ENCODE results near the gene CNBP.
"Not testable (repeated sequence)": the region's sequence is repeated elsewhere in the genome, so short reads cannot be mapped to it uniquely, and the experiment has no call there.

Gene CNBP

GRCh38 chr3:129204473-129204872, 20.8 kb upstream of the CNBP start:
- Histone ChIP-seq H3K9me3 (ENCODE audit: control extremely low read depth in 1 of 5, control insufficient read depth in 4 of 5, insufficient read depth in 2 of 5, low read depth in 1 of 5, low read length in 4 of 5) (no peaks in the 10 kb centered on the region), H3K4me1 (ENCODE audit: control extremely low read depth in 1 of 4, control insufficient read depth in 4 of 4, insufficient read depth in 4 of 4, low read length in 3 of 4) (no peaks in the 10 kb centered on the region), H3K36me3 (ENCODE audit: control insufficient read depth in 4 of 4, insufficient read depth in 4 of 4, low read length in 3 of 4) (no peaks in the 10 kb centered on the region), H3K4me3 (ENCODE audit: control insufficient read depth in 1 of 7, extremely low read depth in 1 of 7, insufficient read depth in 4 of 7, low read depth in 2 of 7, low read length in 6 of 7) (no peak overlapping the region), H3K27ac (ENCODE audit: insufficient read depth in 1 of 2, low read depth in 1 of 2, low read length in 2 of 2, poor library complexity in 1 of 2, severe bottlenecking in 2 of 2) (no peak overlapping the region), H3K27me3 (replicated peaks in 2 of 5; ENCODE audit: control insufficient read depth in 4 of 5, insufficient read depth in 5 of 5, low read length in 4 of 5) (no peaks in the 10 kb centered on the region)
- DNase-seq = no peak
- 100% methylated on average over 1 of the region's 2 CpGs for WGBS (ENCODE audit: insufficient coverage)
- CTCF ChIA-PET = interaction anchor here (0.8 to 1.5 kb wide), 4 partner anchors 9 to 42 kb away, joined by 3 to 6 read pairs (median 4); no protein-coding TSS in a partner anchor
- POLR2A ChIA-PET = no interaction called here

GRCh38 chr3:129199366-129199765, 15.7 kb upstream of the CNBP start:
- no peaks in the 10 kb centered on the region for H3K27me3 ChIP-seq (replicated peaks in 2 of 5; ENCODE audit: control insufficient read depth in 4 of 5, insufficient read depth in 5 of 5, low read length in 4 of 5)
- H3K4me1 ChIP-seq (ENCODE audit: control extremely low read depth in 1 of 4, control insufficient read depth in 4 of 4, insufficient read depth in 4 of 4, low read length in 3 of 4) = peaks cover 5 to 29% (median 22%) of the 10 kb centered on the region in 4 experiments
- no peak overlapping the region for H3K4me3 ChIP-seq (ENCODE audit: control insufficient read depth in 1 of 7, extremely low read depth in 1 of 7, insufficient read depth in 4 of 7, low read depth in 2 of 7, low read length in 6 of 7)
- ChIA-PET CTCF (interaction anchor here (1.1 kb wide), 1 partner anchor 13 kb away, joined by 6 read pairs; no protein-coding TSS in a partner anchor), POLR2A (no interaction called here)
- 71% methylated on average over 6 of the region's 8 CpGs for WGBS (ENCODE audit: insufficient coverage)
- no peak overlapping the region for H3K27ac ChIP-seq (ENCODE audit: insufficient read depth in 1 of 2, low read depth in 1 of 2, low read length in 2 of 2, poor library complexity in 1 of 2, severe bottlenecking in 2 of 2)
- no peaks in the 10 kb centered on the region for H3K9me3 ChIP-seq (ENCODE audit: control extremely low read depth in 1 of 5, control insufficient read depth in 4 of 5, insufficient read depth in 2 of 5, low read depth in 1 of 5, low read length in 4 of 5)
- no peaks in the 10 kb centered on the region for H3K36me3 ChIP-seq (ENCODE audit: control insufficient read depth in 4 of 4, insufficient read depth in 4 of 4, low read length in 3 of 4)
- peak in 2 of 3 donors; percentile 33 to 41 for DNase-seq

DNA sequence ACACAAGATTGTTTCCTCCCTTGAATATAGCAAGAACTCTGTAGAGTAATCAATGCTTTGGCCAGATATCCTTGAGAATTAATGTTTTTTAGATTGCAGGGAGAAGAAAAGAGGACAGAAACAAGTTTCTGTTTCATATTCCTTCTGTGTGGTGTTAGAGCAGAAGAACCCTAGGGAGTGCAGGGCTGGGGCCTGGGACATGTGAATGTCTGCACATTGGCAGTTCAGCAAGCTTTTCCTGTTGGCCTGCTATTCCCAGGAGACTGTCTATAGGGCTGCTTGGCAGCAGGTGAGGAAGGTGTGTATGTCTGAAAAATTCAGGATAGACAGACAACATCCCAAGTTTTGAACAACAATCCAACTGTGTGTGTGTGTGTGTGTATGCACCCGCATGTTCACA, 13.6 kb upstream of the CNBP start:
- WGBS (ENCODE audit: insufficient coverage) = no CpG with 5 or more reads among the region's 1 CpG
- Histone ChIP-seq H3K9me3 (ENCODE audit: control extremely low read depth in 1 of 5, control insufficient read depth in 4 of 5, insufficient read depth in 2 of 5, low read depth in 1 of 5, low read length in 4 of 5) (no peaks in the 10 kb centered on the region), H3K4me1 (ENCODE audit: control extremely low read depth in 1 of 4, control insufficient read depth in 4 of 4, insufficient read depth in 4 of 4, low read length in 3 of 4) (peaks cover 5 to 29% (median 22%) of the 10 kb centered on the region in 4 experiments), H3K27ac (ENCODE audit: insufficient read depth in 1 of 2, low read depth in 1 of 2, low read length in 2 of 2, poor library complexity in 1 of 2, severe bottlenecking in 2 of 2) (no peak overlapping the region), H3K27me3 (replicated peaks in 2 of 5; ENCODE audit: control insufficient read depth in 4 of 5, insufficient read depth in 5 of 5, low read length in 4 of 5) (no peaks in the 10 kb centered on the region), H3K4me3 (ENCODE audit: control insufficient read depth in 1 of 7, extremely low read depth in 1 of 7, insufficient read depth in 4 of 7, low read depth in 2 of 7, low read length in 6 of 7) (no peak overlapping the region), H3K36me3 (ENCODE audit: control insufficient read depth in 4 of 4, insufficient read depth in 4 of 4, low read length in 3 of 4) (no peaks in the 10 kb centered on the region)
- ChIA-PET CTCF (interaction anchor here (1.0 to 1.6 kb wide), 5 partner anchors 11 to 49 kb away, joined by 3 to 5 read pairs (median 4); no protein-coding TSS in a partner anchor), POLR2A (no interaction called here)
- no peak for DNase-seq

GRCh38 chr3:129196601-129197000, 12.9 kb upstream of the CNBP start:
- ChIA-PET POLR2A (no interaction called here), CTCF (interaction anchor here (0.7 to 2.1 kb wide), 9 partner anchors 8 to 50 kb away, joined by 3 to 15 read pairs (median 4); no protein-coding TSS in a partner anchor)
- H3K27ac ChIP-seq (ENCODE audit: insufficient read depth in 1 of 2, low read depth in 1 of 2, low read length in 2 of 2, poor library complexity in 1 of 2, severe bottlenecking in 2 of 2) = no peak overlapping the region

GRCh38 chr3:129195731-129196256, 12.1 kb upstream of the CNBP start:
- 3% methylated on average over 5 of the region's 6 CpGs for WGBS (ENCODE audit: insufficient coverage)
- Histone ChIP-seq H3K27ac (ENCODE audit: insufficient read depth in 1 of 2, low read depth in 1 of 2, low read length in 2 of 2, poor library complexity in 1 of 2, severe bottlenecking in 2 of 2) (peak overlapping the region in 1 of 2 experiments; percentile 36), H3K36me3 (ENCODE audit: control insufficient read depth in 4 of 4, insufficient read depth in 4 of 4, low read length in 3 of 4) (no peaks in the 10 kb centered on the region), H3K4me1 (ENCODE audit: control extremely low read depth in 1 of 4, control insufficient read depth in 4 of 4, insufficient read depth in 4 of 4, low read length in 3 of 4) (peaks cover 5 to 29% (median 22%) of the 10 kb centered on the region in 4 experiments), H3K4me3 (ENCODE audit: control insufficient read depth in 1 of 7, extremely low read depth in 1 of 7, insufficient read depth in 4 of 7, low read depth in 2 of 7, low read length in 6 of 7) (peak overlapping the region in 4 of 7 experiments; percentile 38 to 55 (median 48)), H3K27me3 (replicated peaks in 2 of 5; ENCODE audit: control insufficient read depth in 4 of 5, insufficient read depth in 5 of 5, low read length in 4 of 5) (no peaks in the 10 kb centered on the region), H3K9me3 (ENCODE audit: control extremely low read depth in 1 of 5, control insufficient read depth in 4 of 5, insufficient read depth in 2 of 5, low read depth in 1 of 5, low read length in 4 of 5) (no peaks in the 10 kb centered on the region)
- CTCF ChIA-PET = interaction anchor here (0.7 to 2.1 kb wide), 9 partner anchors 8 to 50 kb away, joined by 3 to 15 read pairs (median 4); partner anchors contain the start of gene CNBP
- POLR2A ChIA-PET = no interaction called here
- DNase-seq = peak; percentile 71 to 90 (median 90)

More at GRCh38 chr3:129196601-129197000, 12.9 kb upstream of the CNBP start:
- no peaks in the 10 kb centered on the region for H3K9me3 ChIP-seq (ENCODE audit: control extremely low read depth in 1 of 5, control insufficient read depth in 4 of 5, insufficient read depth in 2 of 5, low read depth in 1 of 5, low read length in 4 of 5)
- DNase-seq = no peak
- WGBS (ENCODE audit: insufficient coverage) = 75% methylated on average over 1 of the region's 3 CpGs
- peaks cover 5 to 29% (median 22%) of the 10 kb centered on the region in 4 experiments for H3K4me1 ChIP-seq (ENCODE audit: control extremely low read depth in 1 of 4, control insufficient read depth in 4 of 4, insufficient read depth in 4 of 4, low read length in 3 of 4)
- no peaks in the 10 kb centered on the region for H3K27me3 ChIP-seq (replicated peaks in 2 of 5; ENCODE audit: control insufficient read depth in 4 of 5, insufficient read depth in 5 of 5, low read length in 4 of 5)
- H3K4me3 ChIP-seq (ENCODE audit: control insufficient read depth in 1 of 7, extremely low read depth in 1 of 7, insufficient read depth in 4 of 7, low read depth in 2 of 7, low read length in 6 of 7) = no peak overlapping the region
- H3K36me3 ChIP-seq (ENCODE audit: control insufficient read depth in 4 of 4, insufficient read depth in 4 of 4, low read length in 3 of 4) = no peaks in the 10 kb centered on the region

DNA sequence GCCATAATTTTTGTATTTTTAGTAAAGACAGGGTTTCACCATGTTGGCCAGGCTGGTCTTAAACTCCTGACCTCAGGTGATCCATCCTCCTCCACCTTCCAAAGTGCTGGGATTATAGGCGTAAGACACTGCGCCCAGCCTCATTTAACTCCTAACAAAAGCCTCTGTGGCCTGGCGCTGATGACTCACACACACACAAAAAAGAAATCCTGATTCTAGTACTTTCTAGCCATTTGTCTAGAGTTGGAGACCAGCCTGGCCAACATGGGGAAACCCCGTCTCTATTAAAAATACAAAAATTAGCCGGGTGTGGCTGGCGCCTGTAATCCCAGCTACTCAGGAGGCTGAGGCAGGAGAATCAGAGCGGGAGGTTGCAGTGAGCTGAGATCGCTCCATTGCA, 6.1 kb upstream of the CNBP start:
- CTCF ChIA-PET = interaction anchor here (0.7 to 5.2 kb wide), 2 partner anchors 14 to 56 kb away, joined by 3 to 29 read pairs; no protein-coding TSS in a partner anchor
- POLR2A ChIA-PET = not testable (repeated sequence)

DNA sequence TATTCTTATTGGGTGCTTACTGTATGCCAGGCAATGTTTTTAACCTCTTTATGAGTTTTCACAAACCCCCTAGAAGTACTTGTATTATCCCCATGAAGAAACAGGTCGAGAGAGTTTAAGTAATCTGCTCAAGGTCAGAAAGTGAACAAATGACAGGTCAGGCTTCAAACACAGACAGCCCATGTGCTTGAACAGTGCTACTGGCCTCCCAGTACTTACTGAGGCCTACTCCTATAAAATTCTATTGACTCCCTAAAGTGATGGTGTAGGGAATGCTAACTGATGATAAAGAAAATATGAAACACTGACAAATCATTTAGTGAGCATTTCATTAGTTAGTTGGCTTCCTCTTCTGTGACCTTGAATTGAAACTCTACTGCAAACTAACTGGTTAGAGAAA, 4.2 kb upstream of the CNBP start:
- Histone ChIP-seq H3K27ac (ENCODE audit: insufficient read depth in 1 of 2, low read depth in 1 of 2, low read length in 2 of 2, poor library complexity in 1 of 2, severe bottlenecking in 2 of 2) (no peak overlapping the region), H3K4me3 (ENCODE audit: control insufficient read depth in 1 of 7, extremely low read depth in 1 of 7, insufficient read depth in 4 of 7, low read depth in 2 of 7, low read length in 6 of 7) (no peak overlapping the region), H3K4me1 (ENCODE audit: control extremely low read depth in 1 of 4, control insufficient read depth in 4 of 4, insufficient read depth in 4 of 4, low read length in 3 of 4) (peaks cover 8 to 25% (median 13%) of the 10 kb centered on the region in 4 experiments), H3K27me3 (replicated peaks in 2 of 5; ENCODE audit: control insufficient read depth in 4 of 5, insufficient read depth in 5 of 5, low read length in 4 of 5) (no peaks in the 10 kb centered on the region), H3K36me3 (ENCODE audit: control insufficient read depth in 4 of 4, insufficient read depth in 4 of 4, low read length in 3 of 4) (peaks cover 0 to 2% (median 0%) of the 10 kb centered on the region in 4 experiments), H3K9me3 (ENCODE audit: control extremely low read depth in 1 of 5, control insufficient read depth in 4 of 5, insufficient read depth in 2 of 5, low read depth in 1 of 5, low read length in 4 of 5) (no peaks in the 10 kb centered on the region)
- ChIA-PET CTCF (interaction anchor here (2.6 to 5.2 kb wide), 2 partner anchors 8 to 58 kb away, joined by 8 to 29 read pairs; no protein-coding TSS in a partner anchor), POLR2A (no interaction called here)
- DNase-seq = no peak
- WGBS (ENCODE audit: insufficient coverage) = 100% methylated on average over 1 of the region's 1 CpG

More for the DNA sequence above, 6.1 kb upstream of the CNBP start:
- DNase-seq; H3K4me3 ChIP-seq (ENCODE audit: control insufficient read depth in 1 of 7, extremely low read depth in 1 of 7, insufficient read depth in 4 of 7, low read depth in 2 of 7, low read length in 6 of 7); H3K36me3 ChIP-seq (ENCODE audit: control insufficient read depth in 4 of 4, insufficient read depth in 4 of 4, low read length in 3 of 4); H3K27me3 ChIP-seq (replicated peaks in 2 of 5; ENCODE audit: control insufficient read depth in 4 of 5, insufficient read depth in 5 of 5, low read length in 4 of 5); H3K27ac ChIP-seq (ENCODE audit: insufficient read depth in 1 of 2, low read depth in 1 of 2, low read length in 2 of 2, poor library complexity in 1 of 2, severe bottlenecking in 2 of 2); H3K9me3 ChIP-seq (ENCODE audit: control extremely low read depth in 1 of 5, control insufficient read depth in 4 of 5, insufficient read depth in 2 of 5, low read depth in 1 of 5, low read length in 4 of 5): not testable (repeated sequence)
- 100% methylated on average over 4 of the region's 8 CpGs for WGBS (ENCODE audit: insufficient coverage)
- peaks cover 2 to 18% (median 3%) of the 10 kb centered on the region in 4 experiments for H3K4me1 ChIP-seq (ENCODE audit: control extremely low read depth in 1 of 4, control insufficient read depth in 4 of 4, insufficient read depth in 4 of 4, low read length in 3 of 4)

Data from common myeloid progenitor, CD34-positive (primary cell).